GM12801 (cell line): ENCODE measurements around the gene SMYD3.

Source experiments
- CTCF ChIP-seq: IDR thresholded peaks from one replicate; pipeline ENCODE4 v1.5.1; 2011; ENCODE audit warnings: control low read depth; ENCODE audit not compliant: insufficient read length; ENCODE audit errors: extremely low read depth

Gene SMYD3

DNA sequence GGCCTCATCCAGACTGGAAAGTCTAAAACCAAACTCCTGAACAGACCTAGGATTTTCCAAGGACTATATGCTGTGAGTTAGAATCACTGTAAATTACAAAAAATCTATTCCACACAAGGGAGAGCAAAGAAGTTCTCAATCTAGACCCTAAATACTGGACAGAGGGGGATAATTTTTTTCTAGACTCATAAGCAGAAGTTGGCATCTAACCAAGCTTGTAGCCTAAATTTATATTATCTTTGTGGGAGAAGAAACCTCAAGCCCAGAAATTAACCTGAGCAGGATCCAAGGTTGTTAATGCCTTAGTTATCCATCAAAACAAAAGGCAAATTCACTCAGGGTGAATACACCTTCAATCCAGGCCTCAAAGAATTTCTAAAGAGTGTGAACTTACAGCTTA, 290.2 kb downstream of the SMYD3 start:
- no peak for TF ChIP-seq CTCF

DNA sequence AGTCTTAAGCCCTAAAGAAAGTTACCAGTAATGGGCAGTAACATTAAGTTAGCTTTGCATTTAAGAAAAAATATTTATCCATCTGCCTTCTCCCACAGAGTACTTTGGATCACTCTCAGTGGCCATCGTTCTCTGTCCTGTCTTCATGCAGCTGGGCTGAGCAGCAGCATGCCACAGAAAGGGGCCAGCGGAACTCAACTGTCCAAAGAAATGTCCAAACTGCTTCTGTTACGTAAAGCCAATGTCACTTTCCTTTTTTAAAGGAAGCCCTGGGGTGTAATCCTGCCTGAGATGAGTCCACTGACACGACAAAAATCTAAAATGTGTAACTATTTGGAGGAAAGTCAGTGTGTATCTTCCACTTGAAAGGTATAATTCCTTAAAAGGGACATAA, 291.6 kb downstream of the SMYD3 start:
- no peak for TF ChIP-seq CTCF

GRCh38 chr1:246214708-246215509, 292.2 kb downstream of the SMYD3 start:
- TF ChIP-seq CTCF = no peak

- no peak for TF ChIP-seq CTCF
These were observed 293.1 kb downstream of the SMYD3 start for GRCh38 chr1:246213947-246214346.

- no peak for TF ChIP-seq CTCF
These were observed 293.6 kb downstream of the SMYD3 start for GRCh38 chr1:246213502-246213901.

DNA sequence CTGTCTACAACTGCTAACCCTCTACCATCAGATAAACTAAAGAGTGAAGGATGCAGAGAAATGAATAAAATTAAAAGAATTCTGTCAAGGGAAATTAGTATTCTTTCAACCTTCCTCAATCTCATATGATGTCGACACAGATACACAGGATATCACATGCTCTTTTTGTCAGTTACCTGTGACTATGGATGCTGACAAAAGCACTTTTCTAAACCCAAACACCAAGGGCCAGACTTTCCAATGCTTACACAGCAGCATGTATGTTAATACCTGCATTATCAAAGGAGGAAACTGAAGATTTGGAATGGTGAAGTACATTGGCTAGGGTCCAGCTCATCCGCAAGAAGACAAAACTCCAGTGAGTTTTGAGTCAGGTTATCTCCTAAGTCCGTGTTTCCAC, 294.0 kb downstream of the SMYD3 start:
- TF ChIP-seq CTCF = no peak

DNA sequence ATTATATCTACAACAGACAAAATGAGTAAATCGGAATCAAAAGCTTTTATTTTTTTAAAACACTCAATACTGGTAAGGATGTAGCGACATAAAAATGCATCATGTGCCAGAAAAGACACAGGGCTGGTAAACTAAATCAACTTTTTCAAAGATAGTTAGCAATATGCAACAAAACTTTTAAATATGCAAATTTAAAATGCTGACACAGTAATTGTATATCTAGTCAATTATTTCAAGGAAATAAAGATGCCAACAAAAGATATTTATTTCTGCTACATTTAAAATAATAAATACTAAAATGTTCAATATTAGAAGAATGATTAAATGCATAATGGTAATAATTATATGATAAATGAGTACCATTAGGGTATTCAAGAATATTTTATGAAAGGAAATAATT, 295.1 kb downstream of the SMYD3 start:
- TF ChIP-seq CTCF = no peak

DNA sequence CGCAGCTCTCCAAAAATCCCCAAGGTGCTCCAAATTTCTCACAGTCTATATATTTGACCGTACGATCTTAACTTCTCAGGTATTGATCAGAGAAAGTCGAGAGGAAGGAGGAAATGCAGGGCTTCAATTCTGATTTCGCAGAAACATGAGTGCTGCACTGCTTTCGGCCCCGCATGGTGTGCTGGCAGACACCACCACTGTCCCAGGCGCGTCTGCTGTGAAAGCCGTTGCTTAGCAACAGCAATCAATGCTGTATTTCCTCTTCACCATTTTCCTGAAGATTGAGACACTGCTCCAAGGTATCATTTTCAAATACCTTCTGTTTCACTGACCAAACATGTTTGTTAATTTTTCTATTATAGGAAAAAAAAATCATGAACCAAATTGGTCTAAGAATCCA, 296.3 kb downstream of the SMYD3 start:
- TF ChIP-seq CTCF = no peak
